CD4-positive, alpha-beta T cell treated with Interferon alpha-2 for 1 hour (primary cell): Measurements from ENCODE around the gene ST7.

Source experiments
- DNase-seq, 2 donors: peaks; one replicate each; pipeline ENCODE4 v3.0.0-alpha.2; 2020 to 2022

The ST7 gene

DNA sequence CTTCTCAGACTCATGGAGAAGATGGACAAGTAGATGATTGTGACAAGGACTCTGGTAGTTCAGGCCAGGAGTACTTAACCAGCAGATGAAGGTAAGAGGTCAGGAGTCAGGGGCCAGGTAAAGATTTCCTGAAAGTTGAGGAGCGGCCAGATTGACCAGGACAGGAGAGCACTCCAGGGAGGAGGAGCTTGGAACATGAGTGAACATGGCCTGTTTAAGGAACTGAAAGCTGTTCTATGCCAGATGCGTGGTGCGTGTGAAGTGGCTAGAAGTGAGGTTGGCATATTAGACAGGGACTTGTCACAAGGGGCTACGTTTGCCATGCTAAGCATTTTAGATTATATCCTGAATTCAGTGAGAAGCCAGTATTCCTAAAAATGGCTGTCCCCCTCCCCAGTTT lies 212.4 kb downstream of the ST7 start:
- DNase-seq: no peak

DNA sequence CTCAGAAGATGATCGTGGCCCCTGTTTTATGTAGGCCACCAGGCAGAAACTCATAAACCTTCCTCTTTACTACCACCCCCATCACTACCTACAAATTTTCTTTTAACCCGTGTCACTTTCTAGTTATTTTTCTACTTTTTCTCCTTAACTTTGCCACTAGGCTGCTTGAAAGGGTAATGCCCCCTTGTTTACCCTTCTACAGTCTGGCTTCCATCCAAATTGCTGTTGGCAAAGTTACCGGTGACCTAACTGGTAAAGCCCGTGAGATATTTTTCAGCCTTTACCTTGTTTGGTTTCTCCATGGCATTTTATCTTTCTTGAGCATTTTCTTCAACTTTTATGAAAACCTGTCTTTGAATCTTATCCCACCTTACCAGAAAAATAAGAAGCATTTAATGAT lies 216.6 kb downstream of the ST7 start:
- no peak for DNase-seq

- DNase-seq: no peak
Observed at GRCh38 chr7:117171106-117171505, 217.8 kb downstream of the ST7 start.

GRCh38 chr7:117172283-117172682 lies 219.0 kb downstream of the ST7 start:
- DNase-seq: no peak

DNA sequence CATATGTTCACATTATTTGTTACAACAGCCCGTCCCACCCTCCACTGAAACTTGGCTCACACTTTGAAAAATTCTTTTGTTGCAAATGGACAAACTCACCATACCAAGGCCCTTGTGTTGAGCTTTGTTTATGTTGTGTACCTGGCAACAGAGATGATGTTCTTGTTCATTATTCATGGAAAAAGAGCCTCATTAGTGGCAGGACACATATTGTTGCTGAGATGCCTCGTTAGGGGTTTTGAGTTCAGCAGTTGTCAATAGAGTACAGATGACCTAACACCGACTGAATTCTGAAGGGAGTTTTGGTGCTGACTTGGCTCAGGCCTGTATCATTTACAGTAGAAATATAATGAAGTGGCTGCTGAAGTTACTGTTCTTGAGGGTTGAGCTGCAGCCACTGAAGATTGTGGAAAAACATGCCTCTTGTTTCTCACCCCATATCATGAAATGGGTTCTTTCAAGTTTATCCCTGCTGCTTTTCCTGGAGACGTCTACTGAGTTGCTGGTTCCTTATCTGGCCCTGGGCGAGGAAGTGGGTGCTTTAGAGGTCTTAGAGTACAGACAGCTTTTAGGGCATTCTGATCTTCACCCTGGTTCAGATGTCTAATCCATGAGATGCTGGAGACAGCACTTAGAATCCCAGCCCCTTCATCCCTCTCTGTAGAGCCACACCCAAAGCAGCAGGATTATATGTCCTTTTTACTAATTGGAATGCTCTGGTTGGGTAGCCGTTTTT lies 219.9 kb downstream of the ST7 start:
- DNase-seq: no peak

- no peak for DNase-seq
Observed at GRCh38 chr7:117176206-117176605, 222.9 kb downstream of the ST7 start.

GRCh38 chr7:117178600-117178999 lies 225.3 kb downstream of the ST7 start:
- DNase-seq: no peak

- DNase-seq: no peak
Observed at GRCh38 chr7:117179701-117180100, 226.4 kb downstream of the ST7 start.

DNA sequence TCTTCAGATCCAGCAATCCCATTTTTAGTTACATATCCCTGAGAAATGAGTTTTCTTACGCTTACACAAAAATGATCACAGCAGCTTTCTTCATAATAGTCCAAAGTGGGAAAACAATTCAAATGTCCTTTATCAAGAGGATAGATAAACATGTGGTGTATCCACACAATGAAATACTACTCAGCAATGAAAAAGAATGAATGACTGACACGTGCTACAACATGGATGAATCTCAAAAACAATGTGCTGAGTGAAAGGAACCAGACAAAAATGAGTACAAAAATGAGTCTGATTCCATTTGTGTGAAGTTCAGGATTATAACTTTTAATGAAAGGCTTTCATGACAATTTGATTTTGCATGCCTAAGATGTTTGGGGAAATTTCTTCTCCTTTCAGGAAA lies 230.4 kb downstream of the ST7 start:
- no peak for DNase-seq

- no peak for DNase-seq
Observed at GRCh38 chr7:117184367-117184766, 231.1 kb downstream of the ST7 start.

GRCh38 chr7:117185124-117185523 lies 231.8 kb downstream of the ST7 start:
- DNase-seq: no peak

GRCh38 chr7:117186218-117187010 lies 233.1 kb downstream of the ST7 start:
- no peak for DNase-seq

DNA sequence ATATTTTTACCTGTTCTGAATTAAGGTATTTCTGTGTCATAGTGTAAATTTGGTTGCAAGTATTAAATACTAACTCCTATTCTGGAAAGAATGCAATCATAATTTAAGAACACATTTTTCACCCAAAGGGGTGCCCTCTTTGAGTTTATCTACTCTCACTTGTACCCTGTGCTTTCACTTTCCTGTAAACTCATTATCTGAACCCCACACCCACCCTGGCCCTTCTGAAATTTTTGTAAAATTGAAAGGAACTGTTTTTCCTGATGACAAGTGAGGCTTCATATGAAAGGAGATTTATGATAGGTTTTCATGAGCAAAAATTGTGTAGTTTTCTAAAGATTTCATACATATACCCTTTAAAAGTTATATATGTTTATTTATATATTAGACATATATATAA lies 235.1 kb downstream of the ST7 start:
- no peak for DNase-seq

DNA sequence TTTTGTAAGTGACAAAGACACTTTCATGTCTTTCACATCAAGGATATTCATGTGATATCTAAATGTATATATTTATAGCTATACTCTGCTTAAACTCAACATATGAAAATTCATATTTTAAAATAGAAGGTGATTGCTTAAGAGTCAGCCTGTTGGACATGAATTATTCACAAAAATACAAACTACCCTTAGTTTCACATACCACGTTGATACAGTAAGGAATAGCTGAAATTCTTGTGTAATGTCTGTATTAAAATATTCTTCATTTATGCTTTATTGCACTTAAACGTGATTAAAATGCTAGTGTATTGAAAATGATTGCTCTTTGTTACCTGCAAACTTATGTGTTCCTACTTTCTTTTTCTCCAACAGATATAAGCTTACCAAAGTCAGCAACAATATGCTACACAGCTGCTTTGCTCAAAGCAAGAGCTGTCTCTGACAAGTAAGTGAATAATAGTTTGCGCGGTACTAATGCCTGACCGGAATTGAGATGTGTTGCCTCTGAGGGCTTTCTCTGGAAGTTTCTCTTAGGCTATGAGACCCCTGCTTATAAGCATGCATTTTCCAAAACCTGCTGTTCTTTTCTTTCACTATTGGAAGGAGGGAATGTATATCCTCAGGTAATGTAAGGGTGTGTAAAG lies 235.8 kb downstream of the ST7 start:
- no peak for DNase-seq

GRCh38 chr7:117190104-117190503 lies 236.8 kb downstream of the ST7 start:
- DNase-seq: no peak

DNA sequence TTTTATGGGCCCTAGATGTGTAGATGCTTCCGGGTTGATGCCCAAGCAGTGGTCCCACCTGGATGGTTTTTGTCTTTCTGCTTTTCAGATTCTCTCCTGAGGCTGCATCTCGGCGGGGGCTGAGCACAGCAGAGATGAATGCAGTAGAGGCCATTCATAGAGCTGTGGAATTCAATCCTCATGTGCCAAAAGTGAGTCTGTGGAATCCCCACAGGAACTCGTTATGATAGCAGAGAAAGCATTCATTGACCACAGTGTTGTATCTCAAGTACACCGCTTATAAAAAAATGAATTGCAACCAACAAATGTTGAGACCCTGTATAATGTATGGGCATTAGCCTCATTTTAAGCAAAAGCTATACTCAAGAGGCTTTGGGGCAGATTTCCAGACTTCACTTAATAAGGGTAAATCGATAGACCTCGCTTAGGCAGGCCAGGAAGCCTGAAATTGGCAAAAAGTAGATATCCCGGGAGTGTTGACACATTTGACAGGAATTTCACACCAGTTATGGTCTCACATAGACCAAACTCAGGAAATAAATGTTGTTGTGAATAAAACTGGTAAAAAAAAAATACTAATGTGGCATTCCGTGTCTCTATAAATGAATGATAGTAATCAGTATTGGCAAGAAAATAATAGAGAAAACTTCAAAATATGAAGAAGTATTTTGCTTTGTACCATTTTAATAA lies 237.6 kb downstream of the ST7 start:
- no peak for DNase-seq

GRCh38 chr7:117192108-117192507 lies 238.8 kb downstream of the ST7 start:
- DNase-seq: no peak

- DNase-seq: no peak
Observed at GRCh38 chr7:117193564-117193963, 240.3 kb downstream of the ST7 start.

DNA sequence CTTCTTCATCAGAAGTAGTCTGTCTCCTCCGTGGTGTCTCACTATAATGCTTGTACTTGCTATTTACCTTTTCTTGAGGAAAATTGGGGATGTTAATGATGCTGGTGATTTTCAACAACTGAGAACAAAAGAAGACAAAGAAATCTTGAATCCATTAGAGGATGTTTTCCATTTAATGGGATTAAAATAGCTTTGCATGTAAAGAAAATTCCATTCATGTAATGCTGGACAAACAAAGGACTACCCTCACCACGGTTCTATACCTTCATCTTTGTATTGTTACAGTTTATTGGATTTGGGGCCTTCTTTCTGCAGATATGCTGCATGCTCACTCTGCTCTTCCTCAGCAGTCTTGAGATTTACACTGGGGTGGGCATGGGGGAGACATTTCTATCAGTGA lies 241.1 kb downstream of the ST7 start:
- no peak for DNase-seq

- DNase-seq: no peak
Observed at GRCh38 chr7:117195361-117196029, 242.2 kb downstream of the ST7 start.

DNA sequence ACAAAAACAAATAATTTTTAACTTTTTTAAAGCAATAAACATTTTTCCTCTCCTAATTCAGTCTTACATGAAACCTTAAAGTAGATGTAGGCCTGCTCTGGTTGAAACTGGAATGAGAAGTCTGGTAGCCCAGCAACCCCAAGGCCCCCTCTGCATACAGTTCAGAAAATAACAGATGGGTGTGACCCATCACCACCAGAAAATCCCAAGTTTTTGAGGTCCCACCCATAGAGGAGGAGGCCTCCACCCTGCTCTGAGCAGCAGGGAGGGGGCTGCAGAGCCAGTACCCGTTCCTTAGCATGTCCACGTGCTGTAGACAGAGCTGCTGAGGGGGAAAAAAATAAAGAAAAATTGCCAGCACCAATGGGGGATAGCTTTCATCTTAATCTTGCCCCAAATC lies 246.8 kb downstream of the ST7 start:
- DNase-seq: no peak

DNA sequence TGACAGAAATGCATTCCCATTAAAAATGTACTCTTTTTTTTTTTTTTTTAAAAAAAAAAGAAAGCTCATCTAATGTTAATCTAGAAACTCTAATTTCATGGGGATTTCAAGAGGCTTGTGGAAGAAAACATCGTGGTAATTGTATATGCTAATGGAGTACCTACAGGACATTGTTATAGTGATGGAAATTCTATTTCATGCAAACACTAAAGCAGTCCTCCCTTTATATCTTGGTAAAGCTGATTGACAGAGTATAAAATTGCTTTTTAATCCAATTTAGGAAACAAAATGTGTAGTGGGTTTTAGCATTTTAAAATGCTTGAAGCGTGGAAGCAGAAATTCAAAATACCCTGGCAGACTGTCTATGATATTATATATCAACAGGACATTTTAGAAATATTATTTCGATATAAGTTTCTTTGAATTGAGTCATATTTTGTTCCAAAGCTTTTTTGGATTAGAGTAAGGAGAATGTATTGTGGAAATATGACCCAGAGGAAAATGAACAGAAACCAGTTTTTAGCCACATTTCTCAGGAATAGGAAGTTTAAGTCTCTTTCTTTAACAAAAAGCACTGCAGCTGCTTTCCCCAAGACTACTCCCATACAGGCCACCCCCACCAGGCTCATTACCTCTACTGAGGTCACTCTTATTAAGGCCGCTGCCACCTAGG lies 247.6 kb downstream of the ST7 start:
- no peak for DNase-seq
